ENCODE results near the gene CHFR.
"Not testable (repeated sequence)": the region's sequence is repeated elsewhere in the genome, so short reads cannot be mapped to it uniquely, and the experiment has no call there.

The CHFR gene

DNA sequence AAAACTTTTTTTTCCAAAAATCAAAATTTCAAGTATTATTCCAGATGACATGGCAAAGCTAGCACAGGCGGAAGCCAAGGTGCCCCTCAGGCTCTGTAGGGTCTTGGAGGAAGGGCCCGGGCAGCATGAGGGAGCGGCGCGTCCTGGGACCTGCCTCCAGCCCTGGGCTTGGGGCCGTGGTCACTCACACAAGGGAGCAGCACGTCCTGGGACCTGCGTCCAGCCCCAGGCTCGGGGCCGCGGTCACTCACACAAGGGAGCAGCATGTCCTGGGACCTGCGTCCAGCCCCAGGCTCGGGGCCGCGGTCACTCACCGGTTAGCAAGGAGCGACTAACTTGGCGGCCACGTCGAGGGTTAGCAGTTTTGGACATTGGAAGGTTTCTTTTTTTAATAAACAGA, 46.9 kb downstream of the CHFR start:
- no peak for DNase-seq (ENCODE audit: low spot score)

DNA sequence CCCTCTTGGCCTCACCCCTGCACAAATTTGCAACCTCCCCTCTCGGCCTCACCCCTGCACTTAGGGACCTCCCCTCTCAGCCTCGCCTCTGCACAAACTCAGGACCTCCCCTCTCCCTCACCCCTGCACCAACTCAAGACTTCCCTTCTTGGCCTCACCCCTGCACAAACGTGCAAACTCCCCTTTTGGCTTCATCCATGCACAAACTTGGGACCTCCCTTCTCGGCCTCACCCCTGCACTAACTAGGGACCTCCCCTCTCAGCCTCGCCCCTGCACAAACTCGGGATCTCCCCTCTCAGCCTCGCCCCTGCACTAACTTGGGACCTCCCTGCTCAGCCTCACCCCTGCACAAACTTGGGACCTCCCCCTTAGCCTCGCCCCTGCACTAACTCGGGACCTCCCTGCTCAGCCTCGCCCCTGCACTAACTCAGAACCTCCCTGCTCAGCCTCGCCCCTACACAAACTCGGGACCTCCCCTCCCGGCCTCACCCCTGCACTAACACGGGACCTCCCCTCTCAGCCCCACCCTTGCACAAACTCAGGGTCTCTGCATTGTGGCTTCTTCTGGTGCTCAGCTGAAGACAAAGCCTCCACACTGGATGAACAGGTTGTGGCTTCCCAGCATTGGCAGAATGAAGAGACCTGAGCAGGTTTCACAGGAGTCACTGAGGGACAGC, 47.7 kb downstream of the CHFR start:
- no peak for DNase-seq (ENCODE audit: low spot score)

DNA sequence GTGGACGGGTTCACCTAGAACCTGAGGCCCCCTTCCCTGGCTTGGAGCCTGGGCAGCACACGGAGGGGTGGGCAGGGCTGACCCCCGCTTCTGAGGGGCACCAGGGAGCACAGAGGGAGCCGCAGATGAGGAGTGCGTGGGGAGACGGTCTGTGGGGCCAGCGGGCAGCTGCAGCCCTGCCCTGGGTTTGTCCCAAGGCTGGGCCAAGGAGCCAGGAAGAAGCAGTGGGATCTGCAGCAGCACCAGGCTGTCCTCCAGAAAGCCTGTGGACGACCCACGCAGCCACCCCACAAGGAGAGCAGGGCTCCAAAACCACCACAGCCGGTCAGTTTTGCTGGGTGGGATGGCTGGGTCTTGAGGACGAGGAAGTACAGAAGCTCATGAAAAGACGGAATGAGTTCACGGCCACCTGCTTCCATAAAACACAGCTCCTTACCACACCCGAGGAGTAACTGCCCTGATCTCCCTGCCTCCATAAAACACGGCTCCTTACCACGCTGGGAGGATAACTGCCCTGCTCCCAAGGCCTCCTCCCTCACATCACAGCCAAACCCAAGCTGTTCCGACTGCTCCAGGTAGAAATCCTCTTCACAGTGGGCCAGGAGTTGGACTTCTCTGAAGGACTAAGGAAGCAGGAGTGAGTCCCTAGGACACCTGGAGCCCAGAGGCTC, 48.9 kb downstream of the CHFR start:
- no peak for DNase-seq (ENCODE audit: low spot score)

DNA sequence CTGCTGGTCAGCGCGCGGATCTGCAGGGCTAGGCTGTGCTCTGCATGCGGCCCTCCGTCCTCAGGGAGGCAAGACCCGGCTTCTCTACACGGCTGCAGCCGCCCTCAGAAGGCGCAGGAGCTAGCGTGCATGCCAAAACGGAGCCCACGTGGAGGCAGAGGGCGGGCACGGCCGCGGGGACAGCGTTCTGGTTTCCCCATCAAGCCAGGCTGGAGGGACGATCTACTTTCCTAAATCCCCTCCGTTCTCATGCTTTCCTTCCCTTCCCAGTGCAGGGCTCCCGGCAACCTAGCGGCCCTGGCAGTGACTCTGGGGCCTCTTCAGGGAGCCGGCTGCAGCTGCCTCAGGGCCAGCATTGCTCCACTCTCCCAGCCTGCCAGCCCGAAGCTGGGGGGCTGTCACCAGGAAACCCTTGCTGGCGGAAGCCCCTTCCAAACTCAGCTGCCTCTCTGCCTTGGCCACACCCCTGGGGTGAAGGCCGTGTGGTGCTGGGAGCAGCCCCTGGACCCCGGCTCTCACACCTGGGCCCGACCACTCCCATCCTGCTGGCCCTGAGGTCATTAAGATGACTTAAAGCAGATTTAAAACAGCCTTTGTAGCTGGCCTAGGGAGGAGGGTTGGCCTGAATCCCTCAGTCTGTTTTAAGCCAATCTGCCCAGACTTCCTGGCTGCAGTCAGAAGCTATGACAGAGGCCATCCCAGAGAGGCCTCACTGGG, 49.6 kb downstream of the CHFR start:
- no peak for DNase-seq (ENCODE audit: low spot score)

DNA sequence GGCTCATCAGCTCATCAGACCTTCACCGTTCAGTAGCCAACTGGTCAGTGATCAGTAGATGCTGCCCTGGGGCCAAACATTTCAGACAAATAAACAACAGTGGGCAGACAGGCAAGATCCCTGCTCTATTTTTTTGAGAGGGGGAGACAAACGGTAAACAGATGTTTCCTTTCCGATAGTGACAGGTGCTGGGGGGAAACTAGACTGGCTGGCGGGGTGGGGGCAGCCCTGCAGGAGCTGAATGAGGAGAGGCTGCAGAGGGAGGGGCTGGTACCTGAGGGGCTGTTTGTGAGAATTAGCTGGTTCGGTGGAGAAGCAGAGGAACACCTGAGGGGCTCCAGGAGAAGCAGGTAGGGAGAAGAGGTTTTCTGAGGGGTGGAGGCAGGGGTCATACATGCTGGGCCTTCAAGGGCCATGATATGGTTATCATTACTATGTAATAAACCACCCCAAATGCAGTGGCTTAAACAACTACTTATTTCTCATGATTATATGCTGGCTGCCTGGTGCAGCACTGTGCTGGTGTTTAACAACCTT, 50.5 kb downstream of the CHFR start:
- DNase-seq (ENCODE audit: low spot score), result no peak

DNA sequence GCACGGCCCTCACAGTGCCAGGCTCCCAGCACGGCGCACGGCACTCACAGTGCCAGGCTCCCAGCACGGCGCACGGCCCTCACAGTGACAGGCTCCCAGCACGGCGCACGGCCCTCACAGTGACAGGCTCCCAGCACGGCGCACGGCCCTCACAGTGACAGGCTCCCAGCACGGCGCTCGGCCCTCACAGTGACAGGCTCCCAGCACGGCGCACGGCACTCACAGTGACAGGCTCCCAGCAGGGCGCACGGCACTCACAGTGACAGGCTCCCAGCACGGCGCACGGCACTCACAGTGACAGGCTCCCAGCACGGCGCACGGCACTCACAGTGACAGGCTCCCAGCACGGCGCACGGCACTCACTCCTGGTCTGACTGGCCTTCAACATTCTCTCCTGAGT, 51.2 kb downstream of the CHFR start:
- not testable (repeated sequence) for DNase-seq (ENCODE audit: low spot score)

DNA sequence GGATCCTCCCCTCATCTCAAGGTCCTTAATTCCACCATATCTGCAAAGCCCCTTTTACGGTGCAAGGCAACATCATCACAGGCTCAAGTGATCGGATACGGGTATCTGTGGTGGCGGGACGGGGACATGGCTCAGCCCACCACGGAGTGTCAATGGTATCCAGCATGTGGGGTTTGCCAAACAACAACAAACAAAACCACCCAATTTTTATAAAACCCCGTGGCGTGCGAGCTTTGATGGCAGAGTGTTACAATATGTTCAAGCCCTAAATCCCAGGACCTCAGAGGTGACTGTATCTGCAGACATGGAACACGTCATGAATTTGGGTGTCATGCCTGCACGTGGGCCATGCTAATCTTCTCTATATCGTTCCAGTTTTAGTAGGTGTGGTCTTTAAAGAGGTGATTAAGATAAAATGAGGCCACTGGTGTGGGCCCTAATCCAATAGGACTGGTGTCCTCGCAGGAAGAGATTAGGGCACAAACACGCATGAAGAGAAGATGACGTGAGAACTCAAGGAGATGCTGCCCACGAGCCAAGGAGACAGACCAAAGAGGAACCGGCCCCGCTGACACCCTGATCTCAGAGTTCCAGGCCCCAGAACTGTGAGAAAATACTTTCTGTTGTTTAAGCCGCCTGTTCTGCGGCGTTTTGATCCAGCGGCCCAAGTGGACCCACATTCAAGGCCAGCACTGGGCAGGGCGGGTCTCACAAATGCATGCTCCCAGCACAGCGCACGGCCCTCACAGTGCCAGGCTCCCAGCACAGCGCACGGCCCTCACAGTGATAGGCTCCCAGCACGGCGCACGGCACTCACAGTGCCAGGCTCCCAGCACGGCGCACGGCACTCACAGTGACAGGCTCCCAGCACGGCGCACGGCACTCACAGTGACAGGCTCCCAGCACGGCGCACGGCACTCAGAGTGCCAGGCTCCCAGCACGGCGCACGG, 52.1 kb downstream of the CHFR start:
- DNase-seq (ENCODE audit: low spot score), result no peak

DNA sequence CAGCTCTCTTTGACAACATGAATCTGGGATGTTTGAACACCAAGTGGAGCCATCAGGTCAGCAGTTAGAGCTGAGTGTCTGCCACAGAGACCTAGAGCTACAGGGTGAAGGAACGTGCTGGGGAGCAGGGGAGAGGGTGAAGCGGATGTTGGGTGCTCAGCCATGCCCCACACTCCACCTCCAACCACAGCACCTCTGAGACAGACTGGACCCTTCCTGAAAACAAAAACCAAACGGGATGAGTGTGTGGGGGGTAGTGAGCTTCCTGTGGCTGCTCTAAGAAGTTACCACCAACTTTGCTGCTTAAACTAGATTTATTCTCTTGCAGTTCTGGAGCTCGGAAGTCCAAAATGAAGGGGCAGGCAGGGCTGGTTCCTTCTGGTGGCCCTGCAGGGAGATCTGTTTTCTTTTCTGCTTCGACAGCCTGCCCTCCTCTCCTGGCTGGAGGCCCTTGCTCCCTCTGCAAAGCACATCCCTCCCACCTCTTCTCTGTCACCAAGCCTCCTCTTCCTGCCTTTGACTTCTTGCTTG, 53.2 kb downstream of the CHFR start:
- DNase-seq (ENCODE audit: low spot score), result no peak

DNA sequence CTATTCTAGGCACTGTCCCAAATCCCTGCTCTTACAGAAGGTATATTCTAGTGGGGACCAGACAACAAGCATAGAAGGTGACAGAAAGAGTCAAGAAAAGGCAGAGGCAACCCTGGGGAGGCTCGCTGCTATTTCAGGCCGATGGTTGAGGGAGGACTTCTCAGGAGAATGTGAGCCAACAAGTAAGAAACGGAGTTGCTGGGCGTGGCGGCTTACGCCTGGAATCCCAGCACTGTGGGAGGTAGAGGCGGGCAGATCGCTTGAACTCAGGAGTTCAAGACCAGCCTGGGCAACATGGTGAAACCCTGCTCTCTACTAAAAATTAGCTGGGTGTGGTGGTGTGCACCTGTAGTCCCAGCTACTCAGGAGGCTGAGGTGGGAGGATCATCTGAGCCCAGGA, 54.1 kb downstream of the CHFR start:
- DNase-seq (ENCODE audit: low spot score), result no peak

DNA sequence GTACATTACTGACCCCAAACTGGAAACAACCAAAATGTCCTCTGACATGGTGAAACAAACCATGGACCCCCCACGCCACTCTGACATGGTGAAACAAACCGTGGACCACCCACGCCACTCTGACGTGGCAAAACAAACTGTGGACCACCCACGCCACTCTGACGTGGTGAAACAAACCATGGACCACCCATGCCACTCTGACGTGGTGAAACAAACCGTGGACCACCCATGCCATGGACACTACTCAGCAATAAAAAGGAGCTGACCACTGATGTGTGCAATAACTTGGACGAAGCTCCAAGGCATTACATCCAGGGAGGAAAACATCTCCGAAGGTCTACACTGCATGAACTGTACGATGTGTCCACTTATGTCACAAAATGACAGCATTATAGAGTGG, 55.6 kb downstream of the CHFR start:
- DNase-seq (ENCODE audit: low spot score), result no peak

DNA sequence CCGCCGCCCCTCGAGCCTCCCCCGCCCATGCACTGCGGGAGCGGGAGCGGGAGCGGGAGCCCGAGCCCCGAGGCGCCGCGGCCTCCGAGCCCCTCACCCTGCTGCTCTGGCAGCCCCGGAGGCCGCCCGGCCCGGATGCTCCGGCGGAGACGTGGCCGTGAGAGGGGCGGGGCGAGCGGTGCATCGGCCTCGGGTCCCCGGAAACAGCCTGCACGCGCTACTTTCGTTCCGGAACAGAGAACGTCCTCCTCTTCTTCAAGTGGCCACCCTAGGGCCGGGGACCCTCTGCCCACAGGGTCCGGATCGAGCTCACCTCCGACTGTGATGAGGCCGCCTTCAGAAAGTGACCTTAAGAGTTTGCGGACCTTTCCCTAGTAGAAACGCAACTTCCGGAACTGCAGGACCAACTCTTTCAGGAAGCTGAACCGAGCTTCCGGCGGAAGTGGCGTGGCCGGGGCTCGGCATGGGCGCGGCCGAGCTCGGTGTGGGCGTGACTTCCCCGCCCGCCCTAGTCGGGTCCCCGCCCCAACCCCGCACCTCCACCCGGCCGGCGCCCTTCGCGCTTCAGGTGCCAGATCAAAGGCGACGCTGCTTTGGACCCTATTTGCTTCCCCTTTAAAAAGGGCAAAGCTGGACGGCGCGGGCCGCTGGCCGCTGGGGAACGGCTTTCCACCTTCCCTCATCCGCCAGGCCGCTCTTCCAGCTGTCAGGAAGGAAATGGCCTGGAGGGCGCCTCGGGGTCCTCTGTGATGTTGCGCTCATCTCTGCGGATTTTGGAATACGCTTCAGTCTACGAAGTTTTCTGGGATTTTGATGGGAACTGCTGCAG, 58.5 kb downstream of the CHFR start, which contains the start of gene GOLGA3:
Gene GOLGA3 (minus strand): TSS at position 164 of the 829 bp plus-strand sequence. CDS start 6,741 bp downstream, outside the sequence.
- peak; percentile 94 for DNase-seq (ENCODE audit: low spot score)

DNA sequence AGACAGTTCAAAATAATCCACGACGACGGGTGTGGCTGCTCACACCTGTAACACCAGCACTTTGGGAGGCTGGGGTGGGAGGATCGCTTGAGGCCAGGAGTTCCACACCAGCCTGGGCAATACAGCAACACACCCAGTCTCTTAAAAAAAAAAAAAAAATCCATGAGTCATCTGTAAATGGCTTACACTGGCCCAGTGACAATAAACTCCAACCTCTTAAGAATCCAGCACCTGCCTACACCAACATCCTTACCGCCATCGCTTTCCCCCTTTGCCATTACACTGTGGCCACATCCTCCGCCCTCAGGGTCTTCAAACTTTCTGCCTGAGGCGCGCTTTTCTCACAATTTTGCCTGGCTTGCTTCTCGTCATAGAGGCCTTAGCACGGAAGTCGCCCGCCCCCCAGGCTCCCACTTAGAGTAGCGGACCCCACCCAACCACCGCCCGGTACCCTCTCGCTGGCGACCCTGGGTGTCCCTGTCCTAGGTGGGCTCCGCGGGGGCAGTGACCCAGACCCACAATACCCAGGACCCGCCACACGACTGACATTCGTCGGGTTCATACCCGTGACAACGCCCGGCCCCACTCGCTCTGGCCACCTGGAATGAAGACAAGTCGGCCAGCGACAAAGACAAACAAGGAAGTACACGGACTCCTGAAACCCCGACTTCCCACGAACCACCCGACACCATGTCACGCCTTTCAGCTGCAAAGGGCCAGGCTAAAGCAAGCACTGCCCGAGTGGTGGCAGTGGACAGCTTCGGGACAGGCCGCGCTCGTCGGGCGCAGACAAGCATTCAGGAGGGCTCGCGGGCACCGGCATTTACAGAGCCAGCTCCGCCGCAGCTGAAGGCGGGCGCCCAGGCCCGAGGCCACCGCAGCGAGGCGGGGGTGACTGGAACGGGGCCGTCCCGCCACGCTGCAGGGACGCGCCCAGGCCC, 59.4 kb downstream of the CHFR start:
- peak; percentile 49 for DNase-seq (ENCODE audit: low spot score)

DNA sequence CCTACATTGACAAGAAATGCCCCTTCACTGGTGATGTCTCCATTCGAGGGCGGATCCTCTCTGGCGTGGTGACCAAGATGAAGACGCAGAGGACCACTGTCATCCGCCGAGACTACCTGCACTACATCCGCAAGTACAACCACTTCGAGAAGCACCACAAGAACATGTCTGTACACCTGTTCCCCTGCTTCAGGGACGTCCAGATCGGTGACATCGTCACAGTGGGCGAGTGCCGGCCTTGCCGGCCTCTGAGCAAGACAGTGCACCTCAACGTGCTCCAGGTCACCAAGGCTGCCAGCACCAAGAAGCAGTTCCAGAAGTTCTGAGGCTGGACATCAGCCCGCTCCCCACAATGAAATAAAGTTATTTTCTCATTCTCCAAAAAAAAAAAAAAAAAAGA, 61.5 kb downstream of the CHFR start:
- no peak for DNase-seq (ENCODE audit: low spot score)

DNA sequence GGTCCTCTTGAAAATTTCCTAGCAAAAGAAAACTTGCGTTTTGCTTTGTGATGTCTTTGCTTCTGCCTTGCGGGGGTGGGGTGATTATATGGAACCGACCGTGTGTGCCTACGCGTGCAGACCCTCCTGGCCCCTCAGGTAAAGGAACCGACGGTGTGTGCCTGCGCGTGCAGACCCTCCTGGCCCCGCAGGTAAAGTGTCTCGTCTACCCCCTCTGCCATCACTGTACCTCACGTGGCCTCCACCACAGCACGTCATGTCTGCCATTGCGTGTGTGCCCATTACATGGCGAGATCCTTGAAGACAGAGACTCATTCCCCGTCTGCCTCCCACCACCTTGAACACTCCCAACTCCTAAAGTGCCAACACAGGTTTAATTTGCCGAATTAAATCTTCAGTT, 62.3 kb downstream of the CHFR start:
- DNase-seq (ENCODE audit: low spot score), result no peak

DNA sequence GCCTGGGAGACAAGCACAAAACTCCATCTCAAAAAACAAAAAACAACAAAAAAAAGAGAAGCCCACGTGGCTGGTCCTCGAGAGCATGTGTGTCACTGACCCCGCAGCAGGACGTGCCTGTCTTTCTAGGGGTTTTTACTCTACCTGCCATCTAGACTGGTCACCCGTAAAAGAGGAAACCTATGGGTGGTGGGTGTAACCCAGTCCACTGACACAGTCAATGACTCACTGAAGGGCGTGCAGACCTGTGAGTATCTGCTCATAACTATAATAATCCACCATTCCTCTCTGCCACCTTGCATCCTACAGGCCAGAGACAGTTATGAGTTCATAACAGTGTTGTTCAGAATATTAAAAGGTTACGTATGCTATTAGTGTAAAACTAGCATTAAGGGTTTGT, 63.4 kb downstream of the CHFR start:
- DNase-seq (ENCODE audit: low spot score), result no peak

DNA sequence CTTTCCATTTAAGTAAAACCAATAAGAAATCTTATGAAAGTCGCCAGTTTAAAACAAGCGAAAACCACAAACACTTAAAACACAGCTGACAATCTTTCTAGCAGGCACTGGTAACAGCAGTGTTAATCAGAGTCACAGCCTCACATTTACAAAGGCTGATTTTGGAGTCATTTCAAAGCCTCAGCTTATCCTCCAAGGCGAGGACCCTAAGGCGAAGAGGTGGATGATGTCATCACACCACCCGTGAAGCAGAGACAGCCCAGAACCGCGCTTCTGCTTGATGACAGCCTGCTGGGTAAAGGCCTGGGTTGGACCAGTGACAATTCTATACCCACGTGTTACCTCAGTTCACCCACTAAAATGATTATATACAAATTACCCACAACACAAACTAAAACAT, 68.8 kb downstream of the CHFR start:
- no peak for DNase-seq (ENCODE audit: low spot score)

DNA sequence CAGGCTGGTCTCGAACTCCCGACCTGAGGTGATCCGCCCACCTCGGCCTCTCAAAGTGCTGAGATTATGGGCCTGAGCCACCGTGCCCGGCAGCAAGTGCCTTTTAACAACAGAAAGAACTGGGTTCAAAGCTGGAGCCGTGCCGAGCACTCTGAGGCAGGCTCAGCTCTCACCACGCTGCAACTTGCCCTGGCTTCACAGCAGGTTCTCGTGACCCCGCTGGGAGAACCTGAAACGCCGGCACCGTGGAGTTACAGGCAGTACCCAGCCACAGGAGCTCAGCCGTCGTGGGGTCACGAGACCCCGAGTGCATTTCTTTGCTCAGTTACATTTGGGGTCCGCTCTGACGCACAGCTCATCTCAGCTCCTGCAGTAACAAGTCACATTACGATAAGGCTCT, 73.2 kb downstream of the CHFR start:
- no peak for DNase-seq (ENCODE audit: low spot score)

DNA sequence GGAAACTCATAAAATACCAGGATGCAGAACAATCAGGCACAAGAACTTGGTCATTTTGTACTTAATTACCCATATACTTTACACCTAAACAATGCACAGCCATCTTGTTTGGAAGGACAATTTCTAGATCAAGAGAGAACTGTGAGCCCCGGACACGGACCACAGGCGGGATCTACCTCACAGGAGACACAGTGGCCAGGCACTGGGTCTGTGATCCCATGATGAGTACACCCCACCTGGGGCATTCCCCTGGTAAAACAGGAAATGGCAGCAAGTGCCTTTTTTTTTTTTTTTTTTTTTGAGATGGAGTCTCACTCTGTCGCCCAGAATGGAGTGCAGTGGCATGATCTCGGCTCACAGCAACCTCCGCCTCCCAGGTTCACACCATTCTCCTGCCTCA, 74.0 kb downstream of the CHFR start:
- DNase-seq (ENCODE audit: low spot score), result no peak

DNA sequence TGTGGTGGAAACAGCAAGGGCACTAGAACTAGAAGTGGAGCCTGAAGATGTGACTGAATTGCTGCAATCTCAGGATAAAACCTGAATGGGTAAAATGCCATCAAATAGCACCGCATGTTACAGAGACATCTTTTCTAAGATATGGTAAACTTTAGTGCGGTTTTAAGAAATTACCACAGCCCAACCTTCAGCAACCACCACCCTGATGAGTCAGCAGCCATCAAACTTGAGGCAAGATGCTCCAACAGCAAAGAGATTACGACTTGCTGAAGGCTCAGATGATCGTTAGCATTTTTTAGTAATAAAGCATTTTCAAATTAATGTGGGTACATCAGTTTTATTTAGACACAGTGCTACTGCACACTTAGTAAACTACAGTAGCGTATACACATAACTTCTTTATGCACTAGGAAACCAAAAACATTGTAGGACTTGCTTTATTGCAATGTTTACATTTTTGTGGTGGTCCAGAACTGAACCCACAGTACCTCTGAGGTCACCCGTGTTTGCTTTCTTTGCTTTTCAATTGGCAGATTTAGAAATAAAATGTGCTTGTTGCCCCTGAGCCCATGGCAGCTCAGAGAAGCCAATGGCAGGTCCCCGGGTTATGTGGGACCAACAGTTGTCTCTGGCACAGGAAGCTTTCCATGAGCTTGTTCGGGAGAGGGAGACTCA, 74.6 kb downstream of the CHFR start:
- DNase-seq (ENCODE audit: low spot score), result no peak
